Stimulated activated naive CD4-positive, alpha-beta T cell (primary cell): ENCODE measurements around the gene REV3L.
"Not testable (repeated sequence)": the region's sequence is repeated elsewhere in the genome, so short reads cannot be mapped to it uniquely, and the experiment has no call there.

ENCODE experiments used
- DNase-seq, 6 experiments: peaks; one replicate each; lab custom pipeline; 2025; lab: John Stamatoyannopoulos, UW

The REV3L gene

GRCh38 chr6:111260570-111261298 lies 222.3 kb downstream of the REV3L start:
- DNase-seq = peak in 1 of 6 experiments; percentile 4

GRCh38 chr6:111259089-111259831 lies 223.8 kb downstream of the REV3L start:
- DNase-seq = peak; percentile 97 to 99 (median 98)

- DNase-seq = no peak
Measured at GRCh38 chr6:111258615-111259088, 224.4 kb downstream of the REV3L start.

GRCh38 chr6:111258010-111258409 lies 225.0 kb downstream of the REV3L start:
- DNase-seq = no peak

- no peak for DNase-seq
Measured at GRCh38 chr6:111256646-111257045, 226.4 kb downstream of the REV3L start.

GRCh38 chr6:111255838-111256237 lies 227.2 kb downstream of the REV3L start:
- DNase-seq = not testable (repeated sequence)

GRCh38 chr6:111254779-111255166 lies 228.2 kb downstream of the REV3L start:
- DNase-seq = no peak

GRCh38 chr6:111254004-111254778 lies 228.8 kb downstream of the REV3L start:
- no peak for DNase-seq

GRCh38 chr6:111252726-111253125 lies 230.3 kb downstream of the REV3L start:
- no peak for DNase-seq

- DNase-seq = no peak
Measured at GRCh38 chr6:111250791-111251354, 232.1 kb downstream of the REV3L start.
